OCI-LY1 (cell line): ENCODE measurements around the gene DEF6.

Experiments
- EZH2 ChIP-seq: fragments of 200-600 bp; sonication (generic), shearing (Covaris generic); IDR thresholded peaks from 2 replicates; pipeline ENCODE4 v1.8.0; 2017; ENCODE audit warnings: borderline replicate concordance, mixed run types, mild to moderate bottlenecking, antibody characterized with exemption, low read length, moderate library complexity, mixed read lengths
- TF ChIP-seq, protein P1 (sequence below): fragments of 200-600 bp; sonication (generic), shearing (Covaris generic); IDR thresholded peaks from 2 replicates; pipeline ENCODE4 v1.5.1; 2017; ENCODE audit warnings: mild to moderate bottlenecking, antibody characterized with exemption, low read length, moderate library complexity, mixed read lengths

DNA sequence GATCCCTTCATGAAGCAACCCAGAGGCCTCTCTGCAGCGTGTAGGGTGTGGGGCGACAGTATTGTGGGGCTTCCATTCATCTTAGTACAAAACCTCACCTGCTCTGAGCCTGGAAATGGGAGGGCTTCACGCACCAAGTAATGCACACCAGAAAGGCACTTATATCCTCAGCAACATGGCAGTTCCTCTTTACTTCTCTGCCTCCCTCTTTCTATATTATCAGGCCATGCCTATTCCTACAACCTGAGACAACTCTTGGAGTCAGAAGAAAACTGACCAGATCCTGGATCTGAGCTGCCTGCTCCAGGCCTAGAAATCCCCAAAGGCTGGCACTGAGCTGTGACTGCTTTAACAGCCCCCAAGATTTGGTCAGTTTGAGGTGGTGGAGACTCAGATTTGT is 45.7 kb upstream of the DEF6 start:
- TF ChIP-seq, protein P1, sequence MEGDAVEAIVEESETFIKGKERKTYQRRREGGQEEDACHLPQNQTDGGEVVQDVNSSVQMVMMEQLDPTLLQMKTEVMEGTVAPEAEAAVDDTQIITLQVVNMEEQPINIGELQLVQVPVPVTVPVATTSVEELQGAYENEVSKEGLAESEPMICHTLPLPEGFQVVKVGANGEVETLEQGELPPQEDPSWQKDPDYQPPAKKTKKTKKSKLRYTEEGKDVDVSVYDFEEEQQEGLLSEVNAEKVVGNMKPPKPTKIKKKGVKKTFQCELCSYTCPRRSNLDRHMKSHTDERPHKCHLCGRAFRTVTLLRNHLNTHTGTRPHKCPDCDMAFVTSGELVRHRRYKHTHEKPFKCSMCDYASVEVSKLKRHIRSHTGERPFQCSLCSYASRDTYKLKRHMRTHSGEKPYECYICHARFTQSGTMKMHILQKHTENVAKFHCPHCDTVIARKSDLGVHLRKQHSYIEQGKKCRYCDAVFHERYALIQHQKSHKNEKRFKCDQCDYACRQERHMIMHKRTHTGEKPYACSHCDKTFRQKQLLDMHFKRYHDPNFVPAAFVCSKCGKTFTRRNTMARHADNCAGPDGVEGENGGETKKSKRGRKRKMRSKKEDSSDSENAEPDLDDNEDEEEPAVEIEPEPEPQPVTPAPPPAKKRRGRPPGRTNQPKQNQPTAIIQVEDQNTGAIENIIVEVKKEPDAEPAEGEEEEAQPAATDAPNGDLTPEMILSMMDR: no peak
- no peak for TF ChIP-seq EZH2
